H1 (cell line): Measurements from ENCODE around the gene SF3B2. TPM values are rescaled to one million over a fixed set of nuclear protein-coding genes. Genes with fewer than 3 reads are reported as not detected.

Source experiments
- CHD7 ChIP-seq: fragments of 300-600 bp; sonication (generic); IDR thresholded peaks from 2 replicates; pipeline ENCODE4 v1.7.1; 2012; ENCODE audit warnings: low read length, moderate library complexity, mild to moderate bottlenecking, inconsistent platforms; ENCODE audit not compliant: insufficient replicate concordance
- polyA plus RNA-seq, 7 experiments: library from polyadenylated mRNA; depleted of rRNA in 3 of 7; stranded (reverse) in 5 of 7; unstranded in 2 of 7; fragments of >200 nt in 5 of 7; fragments of 200-250 nt in 2 of 7; gene quantifications; 1 replicate in 5 of 7; 2 replicates in 1 of 7; 4 replicates in 1 of 7; pipeline versions ENCODE4 v1.2.1 to v1.2.3, GENCODE V29; 2011 to 2013; ENCODE audit warnings: missing spikeins in 2 of 7, mixed read lengths in 2 of 7
- total RNA-seq: library from RNA; stranded (reverse); fragmentation: NEBNext Ultra II Directional; extraction: Animal tissue kit (Norgen Biotek cat#: 25700); gene quantifications from 2 replicates; pipeline ENCODE4 v1.2.1, GENCODE V29; 2021

The SF3B2 gene
- total and polyA plus RNA-seq, 2 of the 8 experiments (the other 6 are each of a cell fraction or from before 2014, with no cell fraction given) = 182 to 237 TPM

- TF ChIP-seq CHD7 = no peak
These were observed 60.7 kb downstream of the SF3B2 start (continued) for GRCh38 chr11:66112601-66113499.
